Measurements from ENCODE around the gene C1orf141. TPM values are rescaled to one million over a fixed set of nuclear protein-coding genes. Genes with fewer than 3 reads are reported as not detected.

Gene C1orf141
- total and polyA plus RNA-seq, 2 of the 8 experiments (the other 6 are each of a cell fraction or from before 2014, with no cell fraction given), result not detected

GRCh38 chr1:67144696-67145095, 9.9 kb upstream of the C1orf141 start:
- H2BK15ac ChIP-seq (ENCODE audit: low read length), result no peak overlapping the region
- H2BK5ac ChIP-seq (ENCODE audit: low read depth, low read length), result no peak overlapping the region
- H2AFZ ChIP-seq (ENCODE audit: low read length), result no peak overlapping the region
- H2BK12ac ChIP-seq (ENCODE audit: low read depth, low read length), result no peak overlapping the region
- H4K8ac ChIP-seq (ENCODE audit: extremely low read depth, insufficient read depth, low read length), result no peak overlapping the region
- no peak overlapping the region for H3K18ac ChIP-seq (ENCODE audit: extremely low read depth, low read length)
- TF ChIP-seq CREB1 (IDR thresholded peaks at IDR 0.05), result no peak
- TF ChIP-seq RAD21 (IDR thresholded peaks at IDR 0.05 in 1 of 2, conservative IDR thresholded peaks at IDR 0.05 in 1 of 2; ENCODE audit: low read depth in 2 of 2, low read length in 2 of 2), result peak; percentile 25 to 38; a peak in 3 of 4 replicates
- H3K9me3 ChIP-seq (ENCODE audit: insufficient read depth in 2 of 2, low read depth in 1 of 2, low read length in 1 of 2), result no peaks in the 10 kb centered on the region
- ChIA-PET POLR2A (ENCODE audit: partially characterized antibody) (interaction anchor here (0.6 kb wide), 1 partner anchor 403 kb away, joined by 3 read pairs; no protein-coding TSS in a partner anchor), CTCF (ENCODE audit: partially characterized antibody) (interaction anchor here (1.1 to 3.6 kb wide), 10 partner anchors 10 to 342 kb away, joined by 3 to 30 read pairs (median 4); partner anchors contain the start of gene C1orf141)
- DNase-seq (ENCODE audit: low read depth in 1 of 2, low spot score in 2 of 2) (no peak), FAIRE-seq (no peak)
- no peak overlapping the region for H3K27ac ChIP-seq (ENCODE audit: low read depth, low read length)
- no peak overlapping the region for H2BK20ac ChIP-seq (ENCODE audit: low read length)
- no peak overlapping the region for H2AK5ac ChIP-seq (ENCODE audit: low read depth, low read length)
- no peaks in the 10 kb centered on the region for H4K20me1 ChIP-seq (replicated peaks in 1 of 2; ENCODE audit: control insufficient read depth in 1 of 2, insufficient read depth in 2 of 2, low read length in 2 of 2)
- no peaks in the 10 kb centered on the region for H3K79me2 ChIP-seq (ENCODE audit: control insufficient read depth in 1 of 2, insufficient read depth in 2 of 2, low read length in 2 of 2)
- no peak overlapping the region for H3K4me3 ChIP-seq (ENCODE audit: extremely low read depth in 1 of 4, insufficient read depth in 2 of 4, low read depth in 3 of 4, low read length in 4 of 4)
- H4K91ac ChIP-seq (replicated peaks; ENCODE audit: insufficient read length, low read length), result no peak overlapping the region
- no peak overlapping the region for H3K23ac ChIP-seq (ENCODE audit: insufficient read length)
- H3K27me3 ChIP-seq (replicated peaks in 1 of 4; ENCODE audit: control insufficient read depth in 3 of 4, extremely low read depth in 1 of 4, insufficient read depth in 3 of 4, low read length in 3 of 4), result no peaks in the 10 kb centered on the region
- no peak overlapping the region for H3K4me2 ChIP-seq (ENCODE audit: insufficient read depth in 1 of 2, low read depth in 2 of 2, low read length in 2 of 2)
- H3K9ac ChIP-seq (replicated peaks in 1 of 4; ENCODE audit: extremely low read depth in 1 of 4, low read depth in 3 of 4, low read length in 3 of 4), result no peak overlapping the region
- no peaks in the 10 kb centered on the region for H3K36me3 ChIP-seq (ENCODE audit: control insufficient read depth in 2 of 4, insufficient read depth in 4 of 4, low read length in 3 of 4)
- no peak overlapping the region for H3K56ac ChIP-seq (replicated peaks; ENCODE audit: insufficient read length, low read depth, low read length)
- H3K23me2 ChIP-seq (ENCODE audit: low read depth, low read length), result no peaks in the 10 kb centered on the region
- WGBS, 2 experiments (ENCODE audit: extremely low coverage in 1 of 2, insufficient coverage in 1 of 2, insufficient read length in 1 of 2, insufficient replicate concordance in 2 of 2, low coverage in 1 of 2, low lambda C conversion rate in 2 of 2, missing lambda C conversion rate in 1 of 2), result 77% methylated on average over 2 of the region's 2 CpGs; no CpG with 5 or more reads in 1 of the 2 experiments
- no peak overlapping the region for H3K14ac ChIP-seq (ENCODE audit: insufficient read length)
- no peak overlapping the region for H2BK120ac ChIP-seq (replicated peaks; ENCODE audit: low read depth, low read length)
- H4K5ac ChIP-seq (ENCODE audit: insufficient read length, low read depth, low read length), result no peak overlapping the region
- 0 out of 7 replicates have a peak, but pooled peaks cover 0 to 4% (median 0%) of the 10 kb centered on the region in 4 experiments for H3K4me1 ChIP-seq (replicated peaks in 1 of 4; ENCODE audit: control insufficient read depth in 3 of 4, insufficient read depth in 4 of 4, low read length in 3 of 4)
- no peaks in the 10 kb centered on the region for H3K79me1 ChIP-seq (ENCODE audit: low read depth, low read length)
- H3K4ac ChIP-seq (replicated peaks; ENCODE audit: insufficient read length, low read depth, low read length), result no peak overlapping the region

Data from H1 (cell line).